Measurements from ENCODE around the gene MEIOSIN. TPM values are rescaled to one million over a fixed set of nuclear protein-coding genes. Genes with fewer than 3 reads are reported as not detected.
"Not testable (repeated sequence)": the region's sequence is repeated elsewhere in the genome, so short reads cannot be mapped to it uniquely, and the experiment has no call there.

MEIOSIN gene
- total RNA-seq, 4 donors from 2014 or later: not detected

GRCh38 chr19:45792470-45793177 lies 59.4 kb downstream of the MEIOSIN start, which contains the start of gene DMWD:
Gene DMWD, minus strand, starts transcription at chr19:45792845. Its CDS starts 89 bp downstream, at chr19:45792756.
- peak; percentile 100 for DNase-seq
- intact Hi-C loops (cut with DNase I; ENCODE audit: low total_unique reads): no loop called here
- TF ChIP-seq POLR2AphosphoS5 (IDR thresholded peaks at IDR 0.05) (peak; percentile 60 to 71 (median 65)), POLR2A (IDR thresholded peaks at IDR 0.05) (no peak)
- in situ Hi-C loops (cut with MboI; ENCODE audit: low pct_ligation_motif_present in 1 of 4, low pct_unique_long_range_greater_than_20kb in 1 of 4, low sequenced_read_pairs in 3 of 4): no loop called here
- 1% methylated on average over 35 of the region's 86 CpGs; no CpG with 5 or more reads in 1 of the 2 donors for WGBS, 2 donors (ENCODE audit: low coverage in 1 of 2)
- peak within 1 kb of the TSS; percentile 66 to 98 (median 78) for H3K4me3 ChIP-seq
- peaks cover 4% of the 10 kb centered on the region for H3K27me3 ChIP-seq
- H3K9me3 ChIP-seq: no peaks in the 10 kb centered on the region
- H3K4me1 ChIP-seq: peaks cover 14 to 25% (median 17%) of the 10 kb centered on the region in 4 donors
- H3K27ac ChIP-seq: peak within 1 kb of the TSS; percentile 78 to 92 (median 84)
- H3K36me3 ChIP-seq: peaks cover 0 to 5% (median 0%) of the 10 kb centered on the region in 4 donors

- intact Hi-C loops (cut with DNase I; ENCODE audit: low total_unique reads) (no loop called here), in situ Hi-C loops (cut with MboI; ENCODE audit: low pct_ligation_motif_present in 1 of 4, low pct_unique_long_range_greater_than_20kb in 1 of 4, low sequenced_read_pairs in 3 of 4) (no loop called here)
- TF ChIP-seq POLR2A (IDR thresholded peaks at IDR 0.05): no peak
- Histone ChIP-seq H3K4me1 (peaks cover 14 to 25% (median 17%) of the 10 kb centered on the region in 4 donors), H3K36me3 (peaks cover 0 to 5% (median 0%) of the 10 kb centered on the region in 4 donors), H3K27me3 (peaks cover 4% of the 10 kb centered on the region), H3K9me3 (no peaks in the 10 kb centered on the region), H3K27ac (peak overlapping the region in 3 of 4 donors; percentile 11 to 78 (median 14)), H3K4me3 (no peak overlapping the region)
- WGBS, 2 donors (ENCODE audit: low coverage in 1 of 2): 31 to 34% methylated on average over 2 to 3 of the region's 3 CpGs
- no peak for DNase-seq
Measured at GRCh38 chr19:45793178-45793564, 59.9 kb downstream of the MEIOSIN start.

- no peak overlapping the region for H3K4me3 ChIP-seq
- intact Hi-C loops (cut with DNase I; ENCODE audit: low total_unique reads) (no loop called here), in situ Hi-C loops (cut with MboI; ENCODE audit: low pct_ligation_motif_present in 1 of 4, low pct_unique_long_range_greater_than_20kb in 1 of 4, low sequenced_read_pairs in 3 of 4) (no loop called here)
- H3K9me3 ChIP-seq: no peaks in the 10 kb centered on the region
- TF ChIP-seq CTCF (IDR thresholded peaks at IDR 0.05) (no peak), POLR2A (IDR thresholded peaks at IDR 0.05) (no peak), EP300 (IDR thresholded peaks at IDR 0.05; ENCODE audit: low read depth) (no peak), POLR2AphosphoS5 (IDR thresholded peaks at IDR 0.05) (no peak)
- DNase-seq: no peak
- peaks cover 4% of the 10 kb centered on the region for H3K27me3 ChIP-seq
- H3K27ac ChIP-seq: no peak overlapping the region
- WGBS, 2 donors (ENCODE audit: low coverage in 1 of 2): 51% methylated on average over 4 to 6 of the region's 6 CpGs
- peaks cover 14 to 27% (median 18%) of the 10 kb centered on the region in 4 donors for H3K4me1 ChIP-seq
- H3K36me3 ChIP-seq: peaks cover 0 to 5% (median 0%) of the 10 kb centered on the region in 4 donors
Measured at GRCh38 chr19:45793876-45794275, 60.6 kb downstream of the MEIOSIN start.

GRCh38 chr19:45794627-45795026 lies 61.4 kb downstream of the MEIOSIN start:
- Histone ChIP-seq H3K27ac (no peak overlapping the region), H3K4me1 (peaks cover 16 to 33% (median 21%) of the 10 kb centered on the region in 4 donors), H3K36me3 (peaks cover 0 to under 1% (median 0%) of the 10 kb centered on the region in 4 donors), H3K27me3 (peaks cover 4% of the 10 kb centered on the region), H3K9me3 (no peaks in the 10 kb centered on the region), H3K4me3 (no peak overlapping the region)
- no peak for DNase-seq
- in situ Hi-C loops (cut with MboI; ENCODE audit: low pct_ligation_motif_present in 1 of 4, low pct_unique_long_range_greater_than_20kb in 1 of 4, low sequenced_read_pairs in 3 of 4): no loop called here
- intact Hi-C loops (cut with DNase I; ENCODE audit: low total_unique reads): no loop called here
- WGBS, 2 donors (ENCODE audit: low coverage in 1 of 2): 63 to 88% methylated on average over 1 to 2 of the region's 2 CpGs
- TF ChIP-seq CTCF (IDR thresholded peaks at IDR 0.05) (no peak), EP300 (IDR thresholded peaks at IDR 0.05; ENCODE audit: low read depth) (no peak), POLR2A (IDR thresholded peaks at IDR 0.05) (no peak)

GRCh38 chr19:45798995-45799517 lies 65.8 kb downstream of the MEIOSIN start:
- WGBS, 2 donors (ENCODE audit: low coverage in 1 of 2): 0 to 7% methylated on average over 2 to 10 of the region's 10 CpGs
- in situ Hi-C loops (cut with MboI; ENCODE audit: low pct_ligation_motif_present in 1 of 4, low pct_unique_long_range_greater_than_20kb in 1 of 4, low sequenced_read_pairs in 3 of 4): no loop called here
- no peak overlapping the region for H3K4me3 ChIP-seq
- peak; percentile 62 for DNase-seq
- peaks cover 0 to 8% (median 5%) of the 10 kb centered on the region in 4 donors for H3K4me1 ChIP-seq
- no peaks in the 10 kb centered on the region for H3K36me3 ChIP-seq
- H3K27me3 ChIP-seq: peaks cover 9% of the 10 kb centered on the region
- H3K9me3 ChIP-seq: no peaks in the 10 kb centered on the region
- no peak overlapping the region for H3K27ac ChIP-seq
- intact Hi-C loops (cut with DNase I; ENCODE audit: low total_unique reads): no loop called here
- TF ChIP-seq POLR2AphosphoS5 (IDR thresholded peaks at IDR 0.05) (no peak), CTCF (IDR thresholded peaks at IDR 0.05) (peak; percentile 82 to 92 (median 87))

GRCh38 chr19:45799541-45799940 lies 66.3 kb downstream of the MEIOSIN start:
- H3K4me3 ChIP-seq; DNase-seq; H3K9me3 ChIP-seq; H3K4me1 ChIP-seq; intact Hi-C loops (cut with DNase I; ENCODE audit: low total_unique reads); in situ Hi-C loops (cut with MboI; ENCODE audit: low pct_ligation_motif_present in 1 of 4, low pct_unique_long_range_greater_than_20kb in 1 of 4, low sequenced_read_pairs in 3 of 4); H3K27me3 ChIP-seq; H3K36me3 ChIP-seq; H3K27ac ChIP-seq: not testable (repeated sequence)
- 80 to 87% methylated on average over 1 to 5 of the region's 5 CpGs for WGBS, 2 donors (ENCODE audit: low coverage in 1 of 2)

Data from transverse colon (tissue), 4 donors.